GM23338 (cell line): Measurements from ENCODE around the gene VPS37C.

Experiments
- CREB1 ChIP-seq: fragments of 250-450 bp; sonication (Bioruptor Pico); IDR thresholded peaks from 2 replicates; pipeline ENCODE4 v1.5.0; 2020; ENCODE audit warnings: low read depth, mild to moderate bottlenecking, moderate library complexity
- EZH2 ChIP-seq: fragments of 200-600 bp; sonication (generic); IDR thresholded peaks from one replicate; pipeline ENCODE4 v1.8.0; 2017; ENCODE audit warnings: antibody characterized with exemption, mild to moderate bottlenecking, low read depth; ENCODE audit not compliant: unreplicated experiment
- EZH2phosphoT487 ChIP-seq: fragments of 200-600 bp; sonication (generic); IDR thresholded peaks from one replicate; pipeline ENCODE4 v1.8.1; 2018; ENCODE audit warnings: antibody characterized with exemption; ENCODE audit not compliant: unreplicated experiment
- JUNB ChIP-seq: IDR thresholded peaks from one replicate; pipeline ENCODE4 v1.6.1; 2016; ENCODE audit warnings: antibody characterized with exemption; ENCODE audit not compliant: unreplicated experiment
- NANOG ChIP-seq: IDR thresholded peaks from 2 replicates; pipeline ENCODE4 v1.6.1; 2016; ENCODE audit warnings: antibody characterized with exemption, borderline replicate concordance
- POLR2AphosphoS5 ChIP-seq: IDR thresholded peaks from 2 replicates; pipeline ENCODE4 v1.6.1; 2016; ENCODE audit warnings: antibody characterized with exemption, low read depth
- TF ChIP-seq, protein P1 (sequence below): IDR thresholded peaks from one replicate; pipeline ENCODE4 v1.6.1; 2018; ENCODE audit warnings: antibody characterized with exemption; ENCODE audit not compliant: unreplicated experiment
- TF ChIP-seq, protein P2 (sequence below), 2 experiments: fragments of 200-600 bp in 1 of 2; sonication (generic) in 1 of 2; conservative IDR thresholded peaks; 2 replicates each; pipeline versions ENCODE4 v1.5.1 to v1.6.1; 2016 to 2017; ENCODE audit warnings: antibody characterized with exemption in 2 of 2, low read depth in 2 of 2, mild to moderate bottlenecking in 2 of 2, moderate library complexity in 1 of 2
- TF ChIP-seq, protein P3 (sequence below): IDR thresholded peaks from 2 replicates; pipeline ENCODE4 v1.6.1; 2016; ENCODE audit warnings: antibody characterized with exemption

DNA sequence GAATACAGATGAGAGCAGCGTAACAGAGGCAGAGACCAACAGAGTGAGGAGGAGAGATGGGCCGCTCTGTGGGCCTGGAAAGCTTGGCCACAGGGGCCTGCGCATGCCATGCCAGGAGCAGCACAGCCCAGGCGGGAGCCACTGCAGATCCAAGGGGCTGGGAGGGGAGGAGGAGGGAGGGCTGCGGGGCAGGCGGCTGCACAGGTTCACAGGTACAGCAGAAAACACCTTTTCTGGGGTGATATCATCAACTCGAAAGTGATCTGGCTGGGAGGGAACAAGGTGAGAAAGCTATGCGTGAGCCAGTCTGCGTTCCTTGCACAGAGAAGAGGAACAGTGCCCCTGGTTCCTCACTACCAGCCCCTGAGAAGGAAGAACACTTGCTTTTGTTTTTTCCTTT is 14.8 kb downstream of the VPS37C start:
- TF ChIP-seq JUNB, result no peak
- TF ChIP-seq, protein P1, sequence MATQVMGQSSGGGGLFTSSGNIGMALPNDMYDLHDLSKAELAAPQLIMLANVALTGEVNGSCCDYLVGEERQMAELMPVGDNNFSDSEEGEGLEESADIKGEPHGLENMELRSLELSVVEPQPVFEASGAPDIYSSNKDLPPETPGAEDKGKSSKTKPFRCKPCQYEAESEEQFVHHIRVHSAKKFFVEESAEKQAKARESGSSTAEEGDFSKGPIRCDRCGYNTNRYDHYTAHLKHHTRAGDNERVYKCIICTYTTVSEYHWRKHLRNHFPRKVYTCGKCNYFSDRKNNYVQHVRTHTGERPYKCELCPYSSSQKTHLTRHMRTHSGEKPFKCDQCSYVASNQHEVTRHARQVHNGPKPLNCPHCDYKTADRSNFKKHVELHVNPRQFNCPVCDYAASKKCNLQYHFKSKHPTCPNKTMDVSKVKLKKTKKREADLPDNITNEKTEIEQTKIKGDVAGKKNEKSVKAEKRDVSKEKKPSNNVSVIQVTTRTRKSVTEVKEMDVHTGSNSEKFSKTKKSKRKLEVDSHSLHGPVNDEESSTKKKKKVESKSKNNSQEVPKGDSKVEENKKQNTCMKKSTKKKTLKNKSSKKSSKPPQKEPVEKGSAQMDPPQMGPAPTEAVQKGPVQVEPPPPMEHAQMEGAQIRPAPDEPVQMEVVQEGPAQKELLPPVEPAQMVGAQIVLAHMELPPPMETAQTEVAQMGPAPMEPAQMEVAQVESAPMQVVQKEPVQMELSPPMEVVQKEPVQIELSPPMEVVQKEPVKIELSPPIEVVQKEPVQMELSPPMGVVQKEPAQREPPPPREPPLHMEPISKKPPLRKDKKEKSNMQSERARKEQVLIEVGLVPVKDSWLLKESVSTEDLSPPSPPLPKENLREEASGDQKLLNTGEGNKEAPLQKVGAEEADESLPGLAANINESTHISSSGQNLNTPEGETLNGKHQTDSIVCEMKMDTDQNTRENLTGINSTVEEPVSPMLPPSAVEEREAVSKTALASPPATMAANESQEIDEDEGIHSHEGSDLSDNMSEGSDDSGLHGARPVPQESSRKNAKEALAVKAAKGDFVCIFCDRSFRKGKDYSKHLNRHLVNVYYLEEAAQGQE, result no peak
- TF ChIP-seq, protein P2, sequence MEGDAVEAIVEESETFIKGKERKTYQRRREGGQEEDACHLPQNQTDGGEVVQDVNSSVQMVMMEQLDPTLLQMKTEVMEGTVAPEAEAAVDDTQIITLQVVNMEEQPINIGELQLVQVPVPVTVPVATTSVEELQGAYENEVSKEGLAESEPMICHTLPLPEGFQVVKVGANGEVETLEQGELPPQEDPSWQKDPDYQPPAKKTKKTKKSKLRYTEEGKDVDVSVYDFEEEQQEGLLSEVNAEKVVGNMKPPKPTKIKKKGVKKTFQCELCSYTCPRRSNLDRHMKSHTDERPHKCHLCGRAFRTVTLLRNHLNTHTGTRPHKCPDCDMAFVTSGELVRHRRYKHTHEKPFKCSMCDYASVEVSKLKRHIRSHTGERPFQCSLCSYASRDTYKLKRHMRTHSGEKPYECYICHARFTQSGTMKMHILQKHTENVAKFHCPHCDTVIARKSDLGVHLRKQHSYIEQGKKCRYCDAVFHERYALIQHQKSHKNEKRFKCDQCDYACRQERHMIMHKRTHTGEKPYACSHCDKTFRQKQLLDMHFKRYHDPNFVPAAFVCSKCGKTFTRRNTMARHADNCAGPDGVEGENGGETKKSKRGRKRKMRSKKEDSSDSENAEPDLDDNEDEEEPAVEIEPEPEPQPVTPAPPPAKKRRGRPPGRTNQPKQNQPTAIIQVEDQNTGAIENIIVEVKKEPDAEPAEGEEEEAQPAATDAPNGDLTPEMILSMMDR (conservative IDR thresholded peaks at IDR 0.05; ENCODE audit: low read depth in 2 of 2), result no peak
- TF ChIP-seq CREB1 (CRISPR knock-in tag), result no peak
- TF ChIP-seq EZH2, result no peak
- TF ChIP-seq POLR2AphosphoS5, result no peak
- no peak for TF ChIP-seq EZH2phosphoT487
- TF ChIP-seq, protein P3, sequence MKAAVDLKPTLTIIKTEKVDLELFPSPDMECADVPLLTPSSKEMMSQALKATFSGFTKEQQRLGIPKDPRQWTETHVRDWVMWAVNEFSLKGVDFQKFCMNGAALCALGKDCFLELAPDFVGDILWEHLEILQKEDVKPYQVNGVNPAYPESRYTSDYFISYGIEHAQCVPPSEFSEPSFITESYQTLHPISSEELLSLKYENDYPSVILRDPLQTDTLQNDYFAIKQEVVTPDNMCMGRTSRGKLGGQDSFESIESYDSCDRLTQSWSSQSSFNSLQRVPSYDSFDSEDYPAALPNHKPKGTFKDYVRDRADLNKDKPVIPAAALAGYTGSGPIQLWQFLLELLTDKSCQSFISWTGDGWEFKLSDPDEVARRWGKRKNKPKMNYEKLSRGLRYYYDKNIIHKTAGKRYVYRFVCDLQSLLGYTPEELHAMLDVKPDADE, result no peak
- TF ChIP-seq NANOG, result no peak
